CD14-positive monocyte (primary cell): ENCODE data around the gene HDAC10. TPM values are rescaled to one million over a fixed set of nuclear protein-coding genes. Genes with fewer than 3 reads are reported as not detected.

Source experiments
- DNase-seq, 3 donors: peaks; one replicate each; pipeline ENCODE4 v3.0.0-alpha.2; 2011 to 2022
- H2AFZ ChIP-seq: 2 replicates; pipeline ENCODE4 v1.6.0; 2012; ENCODE audit warnings: mild to moderate bottlenecking, low read depth, low read length, inconsistent platforms; ENCODE audit not compliant: insufficient read depth, poor library complexity, severe bottlenecking
- H3K27ac ChIP-seq, 2 donors: 1 replicate in 1 of 2; 2 replicates in 1 of 2; pipeline ENCODE4 v1.5.1; 2012 to 2013; ENCODE audit warnings: low read length in 2 of 2, control low read depth in 1 of 2, inconsistent platforms in 1 of 2, low read depth in 1 of 2, mild to moderate bottlenecking in 1 of 2
- H3K27me3 ChIP-seq, 2 donors: one replicate each; pipeline versions ENCODE4 v1.6.0 to v1.6.1; 2011 to 2013; ENCODE audit warnings: low read length in 2 of 2; ENCODE audit not compliant: control insufficient read depth in 2 of 2, insufficient read depth in 2 of 2
- H3K36me3 ChIP-seq, 2 donors: replicated peaks in 1 of 2; 1 replicate in 1 of 2; 2 replicates in 1 of 2; pipeline versions ENCODE4 v1.5.1 to v1.6.1; 2012 to 2013; ENCODE audit warnings: low read length in 2 of 2, control low read depth in 1 of 2, inconsistent platforms in 1 of 2, mild to moderate bottlenecking in 1 of 2; ENCODE audit not compliant: insufficient read depth in 2 of 2, control insufficient read depth in 1 of 2
- H3K4me1 ChIP-seq, 2 donors: 1 replicate in 1 of 2; 2 replicates in 1 of 2; pipeline versions ENCODE4 v1.5.1 to v1.6.1; 2012 to 2013; ENCODE audit warnings: low read length in 2 of 2, control low read depth in 1 of 2, inconsistent platforms in 1 of 2, mild to moderate bottlenecking in 1 of 2, moderate library complexity in 1 of 2; ENCODE audit not compliant: insufficient read depth in 2 of 2, control insufficient read depth in 1 of 2
- H3K4me2 ChIP-seq: replicated peaks from 2 replicates; pipeline ENCODE3; 2012; ENCODE audit warnings: low read length, moderate library complexity, mild to moderate bottlenecking; ENCODE audit not compliant: poor library complexity, severe bottlenecking; ENCODE audit errors: extremely low read depth
- H3K4me3 ChIP-seq, 3 experiments: fragments of 200-600 bp in 1 of 3; sonication (generic) in 1 of 3; replicated peaks in 1 of 3; 1 replicate in 2 of 3; 2 replicates in 1 of 3; pipeline ENCODE4 v1.5.1; 2011 to 2013; ENCODE audit warnings: low read length in 3 of 3, mild to moderate bottlenecking in 3 of 3, control low read depth in 2 of 3, low read depth in 2 of 3, inconsistent platforms in 1 of 3, moderate library complexity in 1 of 3
- H3K79me2 ChIP-seq: 2 replicates; pipeline ENCODE4 v1.6.0; 2012; ENCODE audit warnings: mild to moderate bottlenecking, control low read depth, inconsistent platforms, low read length, moderate library complexity; ENCODE audit not compliant: insufficient read depth
- H3K9ac ChIP-seq: 2 replicates; pipeline ENCODE4 v1.6.0; 2017; ENCODE audit warnings: low read length, mild to moderate bottlenecking; ENCODE audit not compliant: insufficient read depth, poor library complexity, severe bottlenecking
- H3K9me3 ChIP-seq, 2 donors: replicated peaks in 1 of 2; 1 replicate in 1 of 2; 2 replicates in 1 of 2; pipeline versions ENCODE4 v1.5.1 to v1.6.1; 2012 to 2013; ENCODE audit warnings: low read length in 2 of 2, control low read depth in 1 of 2; ENCODE audit not compliant: control insufficient read depth in 1 of 2, insufficient read depth in 1 of 2
- H4K20me1 ChIP-seq: 2 replicates; pipeline ENCODE4 v1.6.0; 2012; ENCODE audit warnings: mild to moderate bottlenecking, low read length, control low read depth, moderate library complexity; ENCODE audit not compliant: insufficient read depth
- H3K27ac Mint-ChIP-seq, 7 donors: one replicate each; pipeline ENCODE4 v1.8.0; 2020; ENCODE audit warnings: mild to moderate bottlenecking in 7 of 7, mixed read lengths in 7 of 7, moderate library complexity in 6 of 7, inconsistent platforms in 2 of 7
- H3K27me3 Mint-ChIP-seq, 3 donors: one replicate each; pipeline ENCODE4 v1.8.0; 2021 to 2022; ENCODE audit warnings: low read depth in 3 of 3, mild to moderate bottlenecking in 3 of 3, mixed read lengths in 3 of 3, moderate library complexity in 3 of 3, inconsistent platforms in 1 of 3
- H3K36me3 Mint-ChIP-seq, 2 donors: one replicate each; pipeline ENCODE4 v1.8.0; 2020; ENCODE audit warnings: mixed read lengths in 2 of 2, inconsistent platforms in 1 of 2, mild to moderate bottlenecking in 1 of 2
- H3K4me1 Mint-ChIP-seq: one replicate; pipeline ENCODE4 v1.8.0; 2020; ENCODE audit warnings: mild to moderate bottlenecking, mixed read lengths
- H3K4me3 Mint-ChIP-seq, 2 donors: one replicate each; pipeline ENCODE4 v1.8.0; 2020; ENCODE audit warnings: mild to moderate bottlenecking in 2 of 2, mixed read lengths in 2 of 2, moderate library complexity in 1 of 2
- H3K9me3 Mint-ChIP-seq, 7 donors: one replicate each; pipeline ENCODE4 v1.8.0; 2020 to 2022; ENCODE audit warnings: mixed read lengths in 7 of 7, mild to moderate bottlenecking in 6 of 7, moderate library complexity in 6 of 7, inconsistent platforms in 2 of 7
- CTCF ChIP-seq: fragments of 200-600 bp; IDR thresholded peaks from one replicate; pipeline ENCODE4 v1.8.0; 2022; ENCODE audit warnings: antibody characterized with exemption, mild to moderate bottlenecking
- WGBS: methylation state at CpG from one replicate; pipeline ENCODE4 v1.1.5; 2013; ENCODE audit warnings: missing lambda C conversion rate; ENCODE audit not compliant: insufficient coverage; 5-methylcytosine and 5-hydroxymethylcytosine counted together
- intact Hi-C, 2 donors: fragments of 100-400 bp; cut with micrococcal nuclease; formaldehyde crosslinking; loops; one replicate each; pipeline versions ENCODE4 v1.15.0 to v1.15.1; 2023
- polyA plus RNA-seq, 3 donors: library from polyadenylated mRNA; depleted of rRNA in 1 of 3; unstranded in 2 of 3; stranded (reverse) in 1 of 3; fragments of 300-500 nt in 2 of 3; fragments of >200 nt in 1 of 3; fragmentation: Illumina TruSeq in 2 of 3; gene quantifications; 1 replicate in 2 of 3; 2 replicates in 1 of 3; pipeline ENCODE4 v1.2.3, GENCODE V29; 2012 to 2021

HDAC10 gene
- polyA plus RNA-seq, 3 donors = 9.2 to 148 (median 13.7) TPM

- H3K4me2 ChIP-seq = peak overlapping the region; percentile 93
- Mint-ChIP-seq H3K27ac (peak overlapping the region in 4 of 7 donors; percentile 41 to 100 (median 84)), H3K9me3 (peaks cover 0 to 2% (median 0%) of the 10 kb centered on the region in 7 donors), H3K36me3 (peaks cover 8 to 33% of the 10 kb centered on the region in 2 donors), H3K4me3 (peak overlapping the region; percentile 96), H3K27me3 (peaks cover 0 to 1% (median 0%) of the 10 kb centered on the region in 3 donors), H3K4me1 (peaks cover 64% of the 10 kb centered on the region)
- H3K9ac ChIP-seq = peak overlapping the region; percentile 94
- TF ChIP-seq CTCF = no peak
- no peak for DNase-seq
- peak overlapping the region; percentile 18 to 100 (median 43) for H3K4me3 ChIP-seq
- H3K27me3 ChIP-seq = no peaks in the 10 kb centered on the region
- H3K36me3 ChIP-seq = peaks cover 7 to 16% of the 10 kb centered on the region in 2 donors
- WGBS = 89% methylated on average over 14 of the region's 14 CpGs
- intact Hi-C loops = loop anchor here (1.0 to 10.0 kb wide), 3 partner anchors 8 to 336 kb away; partner anchors contain the start of genes PIM3 (in 1 of the 2) and TYMP (in 1 of the 2)
- peak overlapping the region in 1 of 2 donors; percentile 100 for H3K27ac ChIP-seq
- H3K9me3 ChIP-seq = no peaks in the 10 kb centered on the region
- H3K79me2 ChIP-seq = peaks cover 98% of the 10 kb centered on the region
- H2AFZ ChIP-seq = no peak overlapping the region
- H3K4me1 ChIP-seq = peaks cover 67 to 91% of the 10 kb centered on the region in 2 donors
- H4K20me1 ChIP-seq = peaks cover 92% of the 10 kb centered on the region
Observed at GRCh38 chr22:50300620-50301257, 49.7 kb upstream of the HDAC10 start.

- intact Hi-C loops = loop anchor here in 1 of 2 donors (5.0 to 10.0 kb wide), 2 partner anchors 232 to 335 kb away; partner anchors contain the start of genes PIM3 and TYMP
- Mint-ChIP-seq H3K9me3 (peaks cover 0 to 2% (median 0%) of the 10 kb centered on the region in 7 donors), H3K27me3 (peaks cover 0 to 1% (median 0%) of the 10 kb centered on the region in 3 donors), H3K36me3 (peaks cover 15 to 40% of the 10 kb centered on the region in 2 donors), H3K4me3 (peak overlapping the region; percentile 59 to 96), H3K27ac (no peak overlapping the region), H3K4me1 (peaks cover 67% of the 10 kb centered on the region)
- peak overlapping the region; percentile 93 for H3K4me2 ChIP-seq
- TF ChIP-seq CTCF = no peak
- H3K36me3 ChIP-seq = peaks cover 13 to 17% of the 10 kb centered on the region in 2 donors
- peak overlapping the region; percentile 94 for H3K9ac ChIP-seq
- no peak overlapping the region for H3K27ac ChIP-seq
- H3K27me3 ChIP-seq = no peaks in the 10 kb centered on the region
- WGBS = 38% methylated on average over 91 of the region's 93 CpGs
- peaks cover 63 to 91% of the 10 kb centered on the region in 2 donors for H3K4me1 ChIP-seq
- no peak for DNase-seq
- no peaks in the 10 kb centered on the region for H3K9me3 ChIP-seq
- no peak overlapping the region for H2AFZ ChIP-seq
- peak overlapping the region; percentile 14 to 100 (median 18) for H3K4me3 ChIP-seq
- peaks cover 98% of the 10 kb centered on the region for H3K79me2 ChIP-seq
- peaks cover 92% of the 10 kb centered on the region for H4K20me1 ChIP-seq
Observed at GRCh38 chr22:50299785-50300619, 48.9 kb upstream of the HDAC10 start.
